AG20443 (cell line): ENCODE measurements around the gene HMG20A.

Experiments
- DNase-seq: peaks from one replicate; pipeline ENCODE4 v3.0.0; 2012; ENCODE audit warnings: low spot score, mixed read lengths

The HMG20A gene

DNA sequence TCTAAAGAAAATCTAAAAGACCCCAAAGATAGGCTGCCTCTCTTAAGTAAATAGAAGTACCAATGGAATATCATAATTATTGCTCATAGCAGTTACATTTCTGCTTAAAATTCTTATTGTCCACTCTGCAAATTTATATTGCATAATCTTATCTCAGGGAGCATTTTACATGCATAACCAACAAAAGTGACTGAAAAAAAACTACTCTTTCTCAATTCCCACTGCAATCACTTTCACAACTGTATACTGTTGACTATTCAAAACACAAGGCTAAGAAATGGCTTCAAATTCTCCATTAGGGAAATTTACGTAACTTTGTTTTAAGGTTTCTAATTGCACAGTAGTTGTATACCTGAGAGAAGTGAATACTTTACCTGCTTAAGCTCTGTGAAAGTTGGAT lies 56.3 kb downstream of the HMG20A start:
- no peak for DNase-seq

DNA sequence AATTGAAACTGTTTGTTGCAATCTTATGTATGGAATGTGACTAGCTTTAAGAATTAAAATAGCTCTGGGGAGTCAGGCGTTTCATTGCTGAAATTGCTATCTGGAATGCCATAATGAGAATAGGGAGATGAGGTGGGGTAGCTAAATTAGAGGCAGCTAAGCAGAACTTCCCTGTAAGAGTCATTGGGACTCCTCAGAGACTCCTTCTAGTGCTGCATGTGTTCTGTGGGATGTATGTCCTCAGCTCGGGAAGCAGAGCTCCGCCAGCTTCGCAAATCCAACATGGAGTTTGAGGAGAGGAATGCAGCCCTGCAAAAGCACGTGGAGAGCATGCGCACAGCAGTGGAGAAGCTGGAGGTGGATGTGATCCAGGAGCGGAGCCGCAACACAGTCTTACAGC lies 57.4 kb downstream of the HMG20A start:
- DNase-seq, result no peak

DNA sequence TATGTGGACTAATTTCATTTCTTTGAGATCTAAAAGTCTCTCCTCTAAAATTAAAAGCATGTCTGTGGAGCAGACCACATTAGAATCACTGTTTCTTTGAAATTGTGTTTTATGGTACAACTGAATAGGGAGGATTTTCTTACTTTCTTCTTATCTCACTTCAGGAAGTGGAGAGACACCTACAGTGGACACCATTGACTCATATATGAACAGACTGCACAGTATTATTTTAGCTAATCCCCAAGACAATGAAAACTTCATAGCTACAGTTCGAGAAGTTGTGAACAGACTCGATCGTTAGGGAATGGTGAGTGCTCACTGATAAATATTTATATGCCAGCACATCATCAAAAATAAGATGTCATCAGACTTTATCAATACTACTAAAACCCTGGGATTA lies 58.3 kb downstream of the HMG20A start:
- DNase-seq, result no peak

DNA sequence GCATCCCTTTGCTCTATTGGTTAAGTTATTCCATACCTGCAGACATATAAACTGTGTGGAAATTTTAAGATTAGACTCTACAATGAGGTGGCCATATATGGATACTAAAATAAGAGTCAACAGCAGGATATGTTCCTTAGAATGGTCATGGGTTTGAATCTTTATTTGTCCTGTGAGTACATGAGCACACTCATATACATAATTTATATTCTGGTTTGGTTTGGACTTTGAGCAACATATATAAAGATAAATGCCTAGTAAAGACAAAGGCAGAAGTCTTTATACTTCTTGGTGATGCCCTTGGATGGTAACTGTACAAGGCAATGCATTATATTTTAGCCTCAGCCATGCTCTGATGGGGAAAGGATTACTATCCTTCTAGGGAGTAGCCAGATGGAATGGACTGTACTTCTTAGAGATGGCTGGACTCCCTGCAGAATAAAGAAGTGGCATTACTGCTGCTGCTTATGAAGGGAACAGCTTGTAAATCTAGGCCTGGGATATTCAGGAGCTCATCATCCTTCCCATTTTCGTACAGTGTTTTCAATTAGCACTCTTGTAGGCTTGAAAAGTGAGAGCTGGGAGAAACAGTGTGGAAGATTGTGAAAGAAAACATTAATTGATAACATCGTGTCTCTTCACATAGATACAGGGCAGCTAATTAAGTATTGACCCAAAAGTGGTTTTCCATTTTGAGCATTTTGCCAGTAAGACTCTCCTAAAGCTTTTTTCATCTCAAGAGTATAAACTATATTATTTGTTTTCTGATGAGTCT lies 60.4 kb downstream of the HMG20A start:
- no peak for DNase-seq

DNA sequence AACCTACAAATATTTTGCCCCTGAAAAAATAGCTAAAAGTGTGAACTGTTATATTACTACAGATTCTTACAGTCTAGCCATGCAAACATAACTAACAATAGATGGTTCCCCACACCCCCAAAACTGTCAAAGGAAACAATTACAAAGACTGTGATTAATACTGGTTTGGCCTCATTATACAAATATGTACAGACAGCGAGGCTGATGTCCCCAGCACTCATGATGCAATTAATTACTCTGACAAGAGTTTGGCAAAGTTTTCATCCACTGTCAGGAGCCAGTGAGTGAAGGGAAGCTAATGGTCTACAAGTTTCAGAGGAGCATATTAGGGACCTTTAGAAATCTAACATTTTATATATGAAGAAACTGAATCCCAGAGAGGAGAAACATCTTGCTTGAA lies 61.0 kb downstream of the HMG20A start:
- peak; percentile 29 for DNase-seq

DNA sequence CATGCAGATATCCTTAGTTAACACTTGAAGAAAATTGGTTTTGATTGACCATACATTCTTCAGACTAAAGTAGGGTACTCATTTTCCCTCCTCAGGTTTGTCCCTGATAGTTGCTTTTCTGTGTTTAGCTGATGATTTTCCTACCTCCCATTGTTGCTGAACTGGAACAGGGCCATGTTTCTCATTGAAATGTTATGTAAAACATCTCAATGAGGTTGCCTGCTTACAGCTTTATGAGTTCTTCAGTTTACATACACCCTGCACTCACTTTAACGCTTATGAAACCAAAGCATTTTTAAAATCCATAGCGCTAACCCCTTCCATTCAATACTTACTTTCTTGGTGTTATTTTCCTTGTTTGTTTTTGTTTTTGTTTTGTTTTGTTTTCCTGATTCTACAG lies 61.9 kb downstream of the HMG20A start:
- peak; percentile 47 for DNase-seq

DNA sequence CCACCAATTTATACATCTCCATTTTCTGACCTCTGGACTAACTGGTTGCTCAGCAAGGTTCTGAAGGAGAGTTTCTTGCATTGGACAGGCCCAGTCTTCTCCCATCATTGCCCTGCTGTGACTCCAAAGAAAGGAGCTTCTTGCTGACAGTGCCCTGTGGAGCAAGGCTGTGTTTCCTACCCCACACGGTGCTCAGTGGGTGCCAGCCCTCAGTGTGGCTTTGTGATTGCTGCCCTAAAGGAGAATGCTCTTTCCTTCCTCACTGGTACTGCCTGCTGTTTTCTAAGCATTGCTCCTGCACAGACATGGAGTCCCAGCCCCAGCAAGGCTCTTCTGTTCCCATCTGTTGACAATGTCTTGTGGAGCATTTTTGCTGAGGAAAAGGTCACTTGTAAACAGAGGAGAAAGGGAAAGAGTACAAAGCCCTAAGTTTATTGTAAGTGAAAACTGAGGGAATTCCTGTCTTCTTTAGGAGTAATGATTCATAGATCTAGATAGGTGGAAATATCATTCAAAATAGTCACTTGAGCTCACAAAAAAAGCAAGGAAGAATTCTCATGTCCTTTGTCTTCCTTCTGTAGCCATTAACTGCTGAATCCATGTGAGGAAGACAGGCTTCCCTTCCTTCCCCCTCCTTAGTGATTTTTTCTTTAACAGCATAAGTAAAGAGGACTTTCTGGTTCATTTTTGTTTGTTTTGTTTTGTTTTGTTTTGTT lies 62.9 kb downstream of the HMG20A start:
- DNase-seq, result no peak

DNA sequence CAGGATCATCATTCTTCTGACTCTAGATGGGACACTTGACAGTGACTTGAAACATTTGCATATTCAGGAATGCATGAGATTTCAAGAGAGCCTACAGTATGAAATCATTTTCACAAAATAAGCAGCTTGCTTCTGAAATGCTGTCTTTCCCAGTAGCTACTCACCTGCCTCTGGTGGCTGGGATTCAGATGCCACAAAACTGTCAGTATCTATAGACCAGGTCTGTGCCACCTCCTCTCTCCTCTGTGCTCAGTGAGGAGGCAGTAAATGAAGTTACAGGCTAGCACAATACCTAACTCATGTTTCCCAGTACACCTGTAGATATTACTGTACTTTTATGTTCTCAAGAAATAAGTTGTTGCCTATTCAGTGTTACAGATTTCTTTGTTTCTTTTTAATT lies 64.3 kb downstream of the HMG20A start:
- DNase-seq, result no peak

DNA sequence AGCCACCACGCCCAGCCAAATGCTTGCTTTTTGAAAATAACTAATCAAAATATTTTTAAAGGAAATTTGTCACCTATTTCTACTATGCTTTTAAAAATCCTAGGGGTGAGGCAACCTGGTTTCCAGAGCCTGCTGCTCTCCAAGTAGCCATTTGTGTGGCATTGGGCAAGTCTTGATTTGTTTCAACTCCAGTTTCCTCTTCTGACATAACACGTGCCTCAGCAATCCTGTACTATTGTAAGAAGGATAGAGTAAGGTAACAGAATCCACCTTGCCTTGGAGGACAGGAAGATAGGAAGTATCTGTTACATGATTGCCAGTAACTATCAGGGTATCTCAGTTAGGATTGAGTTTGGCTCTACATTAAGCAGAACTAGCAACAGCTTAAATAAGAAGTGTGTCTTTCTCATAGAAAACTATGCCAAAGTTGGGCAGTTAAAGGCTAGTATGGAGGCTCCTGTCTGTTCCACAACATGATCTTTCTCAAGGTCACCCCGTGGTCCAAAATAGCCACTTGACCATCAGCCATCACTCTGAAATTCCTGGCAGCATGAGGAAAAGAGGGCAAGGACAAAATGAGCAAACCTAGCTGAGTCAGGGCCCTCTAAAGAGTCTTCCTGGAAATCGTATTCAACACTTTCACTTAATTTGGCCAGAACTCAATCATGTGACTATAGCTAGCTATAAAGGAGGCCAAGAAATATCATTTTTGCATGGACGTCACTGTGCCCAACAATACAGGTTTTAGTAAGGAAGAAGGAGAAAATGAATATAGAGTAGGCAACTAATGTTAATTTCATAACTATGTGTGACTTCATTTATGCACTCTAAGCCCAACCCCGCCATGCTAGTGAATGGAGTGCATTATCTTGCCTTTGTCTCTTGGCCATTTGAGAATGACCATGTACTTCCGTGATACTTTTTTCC lies 66.1 kb downstream of the HMG20A start:
- no peak for DNase-seq

DNA sequence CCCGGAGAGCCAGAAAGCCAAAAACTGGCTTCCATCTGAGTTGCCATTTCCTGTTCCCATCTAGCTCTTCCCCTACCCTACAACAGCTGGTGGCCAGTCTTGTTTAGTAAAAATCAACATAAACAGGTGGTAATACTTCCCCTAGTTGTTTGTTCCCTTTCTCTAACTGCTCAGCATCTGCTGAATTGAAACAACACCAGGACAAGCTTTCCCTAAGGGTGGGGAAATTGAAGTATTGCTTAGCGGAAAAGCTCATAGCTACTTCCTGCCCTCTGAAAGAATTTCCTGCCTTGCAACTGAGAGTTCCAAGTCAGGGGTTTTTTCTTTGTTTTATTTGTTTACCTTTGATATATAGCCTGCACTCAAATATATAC lies 66.8 kb downstream of the HMG20A start:
- no peak for DNase-seq

DNA sequence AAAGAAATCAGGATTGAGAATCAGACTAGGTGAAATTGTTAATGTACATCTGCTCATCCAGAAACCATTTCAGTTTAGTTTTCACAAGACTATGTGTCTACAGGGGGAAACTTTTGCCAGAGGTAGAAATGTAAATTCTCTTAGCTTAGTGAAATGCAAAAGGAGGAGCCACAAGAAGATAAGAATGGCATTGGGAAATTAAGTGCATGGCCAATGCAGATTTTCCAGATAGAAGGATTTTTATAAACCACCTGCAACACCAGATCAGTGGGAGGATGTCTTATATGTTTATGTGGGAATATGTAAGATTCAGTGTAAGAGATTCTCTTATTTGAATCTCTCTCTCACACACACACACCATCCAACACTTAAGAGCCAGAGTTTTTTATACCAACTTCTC lies 67.2 kb downstream of the HMG20A start:
- no peak for DNase-seq

DNA sequence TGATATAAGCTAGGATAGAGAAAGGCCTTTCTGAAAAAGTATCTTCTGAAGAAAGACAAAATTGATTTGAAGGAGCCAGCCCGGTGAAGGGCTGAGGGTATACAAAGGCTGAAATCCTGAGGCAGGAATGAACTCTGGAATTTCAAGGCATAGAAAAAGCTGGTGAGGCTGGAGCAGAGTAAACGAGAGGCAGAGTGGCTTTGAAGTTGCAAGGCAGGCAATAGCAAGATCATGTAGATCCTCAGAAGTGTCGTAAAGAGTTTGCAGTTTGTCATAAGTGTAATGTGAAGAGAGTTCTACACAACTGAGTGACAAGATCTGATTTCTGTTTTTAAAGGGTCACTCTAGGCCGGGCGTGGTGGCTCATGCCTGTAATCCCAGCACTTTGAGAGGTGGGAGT lies 69.0 kb downstream of the HMG20A start:
- no peak for DNase-seq

DNA sequence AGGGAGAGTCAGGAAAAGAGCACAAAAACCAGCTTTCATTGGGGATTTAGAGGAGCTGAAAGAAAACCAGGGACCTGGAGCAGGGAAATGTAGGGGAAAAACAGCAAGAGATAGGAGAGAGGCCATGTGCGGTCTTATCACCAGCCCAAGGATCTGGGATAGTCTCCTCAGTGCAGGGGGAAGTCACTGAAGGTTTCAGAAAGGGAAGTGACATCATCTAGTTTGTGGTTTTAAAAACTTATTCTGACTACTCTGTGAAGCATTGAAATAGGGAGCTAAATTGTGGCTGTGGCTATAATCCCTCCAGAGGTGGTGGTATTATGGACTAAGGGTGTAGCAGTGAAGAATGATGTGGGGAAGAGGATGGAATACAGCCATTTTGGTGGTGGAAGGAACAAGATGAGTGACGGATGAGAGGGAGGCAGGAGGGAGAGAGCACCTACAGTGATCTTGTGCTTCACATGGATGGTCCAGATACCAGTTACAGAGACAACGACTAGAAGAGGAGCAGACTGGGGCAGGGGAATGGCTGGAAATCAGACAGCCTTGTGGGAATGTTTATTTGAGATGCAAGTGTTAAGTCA lies 72.7 kb downstream of the HMG20A start:
- no peak for DNase-seq

DNA sequence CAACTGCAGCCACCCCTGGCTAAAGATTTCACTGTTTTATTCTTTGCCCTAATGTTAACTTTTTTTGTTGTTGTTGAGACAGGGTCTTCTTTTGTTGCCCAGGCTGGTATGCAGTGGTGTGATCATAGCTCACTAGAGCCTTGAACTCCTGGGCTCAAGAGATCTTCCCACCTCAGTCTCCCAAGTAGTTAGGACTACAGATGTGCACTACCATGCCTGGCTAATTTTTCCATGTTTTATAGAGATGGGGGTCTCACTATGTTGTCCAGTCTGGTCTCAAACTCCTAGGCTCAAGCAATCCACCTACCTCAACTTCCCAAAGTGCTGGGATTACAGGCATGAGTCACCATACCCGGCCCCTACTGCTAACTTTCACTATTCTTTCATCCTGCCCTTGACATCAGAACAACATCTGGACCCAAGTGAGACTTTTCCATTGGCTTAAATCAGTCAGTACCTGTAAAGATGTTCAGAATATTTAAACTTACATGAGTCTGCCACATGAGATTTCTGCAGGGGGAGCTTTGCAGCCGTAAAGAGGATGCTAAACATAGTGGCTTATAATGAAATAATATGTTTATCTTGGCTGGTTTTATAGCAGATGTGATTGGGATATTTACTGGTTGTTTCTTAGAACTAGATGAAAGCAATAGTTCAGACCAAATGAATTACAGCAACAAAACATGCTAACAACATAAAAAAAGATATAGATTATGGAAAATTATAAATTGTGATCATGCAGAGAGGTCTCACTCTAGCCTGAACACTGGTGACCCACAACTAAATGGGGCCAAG lies 73.6 kb downstream of the HMG20A start:
- DNase-seq, result no peak

DNA sequence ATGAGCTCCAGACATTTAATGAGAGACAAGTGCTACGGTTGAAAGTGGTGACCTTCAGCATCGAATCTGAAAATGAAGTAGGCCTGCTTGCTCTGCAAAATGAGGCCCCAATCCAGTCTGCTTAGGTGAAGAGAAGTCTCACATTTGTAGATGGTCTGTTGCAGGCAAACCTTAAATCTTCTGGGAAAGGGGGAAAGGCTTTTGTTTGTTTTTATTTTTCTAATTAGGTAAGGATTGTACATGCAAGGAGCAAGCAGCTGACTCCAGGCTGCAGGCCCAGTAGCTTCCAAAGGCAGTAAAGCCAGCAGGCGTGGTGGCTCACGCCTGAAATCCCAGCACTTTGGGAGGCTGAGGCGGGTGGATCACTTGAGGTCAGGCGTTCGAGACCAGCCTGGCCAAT lies 74.3 kb downstream of the HMG20A start:
- DNase-seq, result no peak

DNA sequence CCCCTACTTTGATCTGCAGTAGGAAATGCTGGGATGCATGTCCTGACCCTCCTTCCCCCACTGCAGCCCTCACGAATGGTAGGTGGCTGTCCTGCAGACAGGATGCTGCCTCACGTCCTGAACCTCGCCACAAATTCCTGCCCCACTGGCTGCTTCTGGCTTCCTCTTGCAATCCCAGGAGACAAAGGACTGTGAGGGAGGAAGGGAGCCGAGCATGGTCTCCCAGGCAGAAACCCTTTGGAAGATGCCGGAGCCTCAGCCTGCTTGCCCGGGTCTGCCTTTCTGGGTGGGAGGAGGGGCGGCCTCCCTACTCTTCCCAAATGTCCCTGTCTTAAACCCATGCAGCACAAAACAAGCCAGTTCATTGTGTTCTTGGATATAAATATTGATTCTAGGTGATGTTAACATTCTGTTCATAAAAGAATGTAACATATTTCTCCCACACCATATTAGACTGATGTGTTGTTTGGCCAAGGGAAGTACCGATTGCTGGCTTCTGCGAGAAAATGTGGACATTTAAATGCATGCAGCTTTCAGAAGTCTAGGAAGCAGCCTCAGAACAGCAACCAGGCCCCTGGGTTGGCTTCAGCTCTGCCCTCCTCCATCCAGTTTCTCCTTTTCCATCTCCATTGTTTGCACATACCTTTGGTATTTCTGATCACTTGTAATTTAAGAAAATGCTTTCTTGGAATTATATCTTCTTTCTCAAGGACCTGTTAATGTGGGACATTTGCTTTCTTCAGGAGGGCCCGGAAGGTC lies 75.3 kb downstream of the HMG20A start:
- no peak for DNase-seq

DNA sequence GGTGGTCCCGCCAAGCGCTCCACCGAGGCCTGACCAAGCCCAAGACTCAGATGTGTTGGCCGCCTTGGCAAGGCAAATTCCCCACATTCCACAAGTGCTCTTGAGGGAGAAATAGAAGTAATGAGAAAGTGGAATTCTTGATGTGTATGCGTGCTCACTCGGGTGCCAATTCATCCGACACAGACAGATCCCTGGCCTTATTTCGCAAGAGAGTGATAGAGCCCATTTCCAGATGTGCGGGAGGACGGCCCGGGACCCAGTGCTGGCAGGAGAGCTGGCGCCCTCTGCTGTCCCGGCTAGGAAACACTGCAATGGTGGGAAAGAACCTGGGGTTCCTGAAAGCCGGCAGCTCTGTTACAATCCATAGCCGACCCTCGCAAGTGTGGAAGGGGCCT lies 76.0 kb downstream of the HMG20A start:
- DNase-seq, result peak; percentile 92

DNA sequence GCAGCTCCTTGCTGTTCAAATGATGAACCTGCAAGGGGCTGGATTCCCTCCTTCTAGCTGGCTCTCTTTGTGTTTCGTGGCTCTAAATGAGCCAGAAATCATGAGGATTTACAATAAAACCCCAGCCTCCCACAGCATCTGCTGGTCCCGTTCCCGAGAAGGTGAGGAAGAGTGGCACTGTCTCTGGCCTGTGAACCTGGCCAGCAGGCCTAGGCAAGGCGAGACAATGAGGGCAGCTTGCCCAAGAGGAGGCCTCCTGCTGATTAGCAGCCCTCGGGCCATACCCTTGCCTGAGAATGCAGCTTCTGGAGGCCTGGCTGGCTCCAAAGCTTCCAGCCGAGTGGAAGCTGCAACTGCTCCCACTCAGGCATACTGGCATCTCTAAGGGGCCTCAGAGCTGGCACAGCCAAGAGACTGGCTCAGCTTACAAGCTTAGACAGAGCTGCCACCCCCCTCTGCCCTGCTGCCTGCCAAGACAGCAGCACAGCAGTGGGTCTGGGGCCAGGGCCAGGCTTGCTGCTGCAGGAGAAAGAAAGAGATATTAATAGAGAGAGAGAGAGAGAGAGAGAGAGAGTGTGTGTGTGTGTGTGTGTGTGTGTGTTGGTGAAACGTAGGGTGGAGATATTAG lies 76.5 kb downstream of the HMG20A start:
- DNase-seq, result peak; percentile 56

DNA sequence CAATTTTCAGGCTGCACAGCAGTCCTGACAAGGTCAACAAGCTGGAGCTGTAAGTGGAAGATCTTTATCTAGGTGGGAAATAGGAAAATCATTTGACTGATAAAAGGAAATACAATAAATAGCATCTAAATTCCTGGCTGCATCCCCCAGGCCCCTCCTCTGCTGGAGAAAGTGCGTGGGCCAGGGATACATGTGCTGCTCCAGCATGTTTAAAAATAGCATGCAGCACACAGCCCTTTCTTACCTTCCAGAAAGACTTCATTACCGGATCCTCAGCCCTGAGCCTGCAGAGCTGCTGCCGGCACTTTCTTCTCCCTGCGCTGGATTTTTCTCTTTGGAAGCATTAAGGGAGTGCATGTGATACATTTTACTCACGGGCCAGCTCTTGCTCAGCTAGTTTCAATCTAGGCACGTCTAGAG lies 77.3 kb downstream of the HMG20A start:
- no peak for DNase-seq

DNA sequence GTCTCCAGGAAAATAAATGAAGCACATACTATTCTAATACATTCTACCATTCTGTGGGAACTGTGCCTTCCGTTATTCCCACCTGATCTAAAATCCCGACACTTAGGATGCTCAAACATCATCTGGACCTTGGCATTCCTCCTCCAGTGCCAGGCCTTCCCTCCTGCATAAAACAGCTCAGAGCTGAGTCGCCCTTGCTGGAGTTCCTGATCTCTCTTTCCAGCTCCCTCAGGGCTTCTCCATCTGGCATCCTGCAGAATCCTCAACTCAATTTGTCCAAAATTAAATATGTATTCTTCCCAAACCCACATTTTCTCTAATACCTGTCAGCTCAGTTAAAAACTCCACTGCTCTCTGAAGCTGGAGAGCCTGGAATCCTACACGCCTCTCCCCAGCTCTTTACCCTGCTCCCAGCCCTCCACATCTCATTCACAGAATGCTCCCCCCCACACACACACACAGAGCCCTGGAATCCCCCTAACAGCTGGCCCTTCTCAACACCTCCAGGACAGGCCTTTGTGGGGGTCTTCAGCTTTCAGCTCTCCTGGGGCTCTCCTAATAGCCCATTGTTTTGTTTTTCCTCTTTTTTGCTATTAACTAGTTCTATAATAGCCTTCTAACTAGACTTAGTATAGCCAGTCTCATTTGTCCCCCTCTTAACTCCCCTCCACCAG lies 78.5 kb downstream of the HMG20A start:
- no peak for DNase-seq
